Panc1 (cell line): ENCODE measurements around the gene MAPT. TPM values are rescaled to one million over a fixed set of nuclear protein-coding genes. Genes with fewer than 3 reads are reported as not detected.

Experiments
- ATAC-seq: fragments of 200-7000 bp; cut with Tn5 transposase; 2 replicates; pipeline ENCODE4 v1.9.1; 2020; ENCODE audit warnings: mild to moderate bottlenecking, moderate library complexity
- BruUV-seq: library from RNA; stranded (reverse); fragments of 400-500 nt; replicated peaks from 2 replicates; lab custom pipeline; 2021; lab: Mats Ljungman, UMichigan
- CTCF ChIA-PET: fragments of 300-600 bp; sonication (Branson Sonifier 250); formaldehyde crosslinking; loops from one replicate; lab custom pipeline; 2022; ENCODE audit warnings: antibody characterized with exemption; lab: Charles Lee
- POLR2A ChIA-PET: fragments of 300-600 bp; sonication (Branson Sonifier 250); formaldehyde crosslinking; loops from one replicate; lab custom pipeline; 2022; ENCODE audit warnings: antibody characterized with exemption; lab: Charles Lee
- DNase-seq: peaks from one replicate; pipeline ENCODE4 v3.0.0-alpha.2; 2010; ENCODE audit warnings: low read depth, low spot score
- H3K27ac ChIP-seq: 2 replicates; pipeline ENCODE4 v1.5.1; 2011; ENCODE audit warnings: mild to moderate bottlenecking, low read length, inconsistent platforms
- H3K27me3 ChIP-seq: fragments of 200-500 bp; sonication (Bioruptor generic); 2 replicates; pipeline ENCODE4 v1.6.0; 2014; ENCODE audit warnings: low read length, inconsistent platforms; ENCODE audit not compliant: control insufficient read depth, insufficient read depth
- H3K36me3 ChIP-seq: fragments of 200-500 bp; sonication (Bioruptor generic); 2 replicates; pipeline ENCODE4 v1.5.1; 2014; ENCODE audit warnings: inconsistent platforms, mild to moderate bottlenecking, low read length, moderate library complexity; ENCODE audit not compliant: control insufficient read depth, insufficient read depth
- H3K4me1 ChIP-seq: 2 replicates; pipeline ENCODE4 v1.5.1; 2011; ENCODE audit warnings: inconsistent platforms, mild to moderate bottlenecking, low read length, moderate library complexity; ENCODE audit not compliant: control insufficient read depth, insufficient read depth
- H3K4me3 ChIP-seq, 2 experiments: 2 replicates each; pipeline ENCODE4 v1.5.1; 2011 to 2012; ENCODE audit warnings: low read depth in 2 of 2, low read length in 2 of 2, mild to moderate bottlenecking in 2 of 2, inconsistent platforms in 1 of 2, moderate library complexity in 1 of 2
- H3K9me3 ChIP-seq: fragments of 200-500 bp; sonication (Bioruptor generic); 2 replicates; pipeline ENCODE4 v1.5.1; 2014; ENCODE audit warnings: low read depth, mild to moderate bottlenecking, inconsistent platforms, low read length, moderate library complexity; ENCODE audit not compliant: control insufficient read depth, insufficient read depth
- CTCF ChIP-seq: fragments of 450-650 bp; IDR thresholded peaks from 2 replicates; pipeline ENCODE4 v1.5.1; 2017; ENCODE audit warnings: mild to moderate bottlenecking
- POLR2AphosphoS5 ChIP-seq: IDR thresholded peaks from 2 replicates; pipeline ENCODE4 v1.6.1; 2012; ENCODE audit warnings: mild to moderate bottlenecking, low read depth, low read length, moderate library complexity
- SIN3A ChIP-seq: IDR thresholded peaks from 2 replicates; pipeline ENCODE4 v1.6.1; 2012; ENCODE audit warnings: low read depth, mild to moderate bottlenecking, low read length, moderate library complexity, borderline replicate concordance; ENCODE audit not compliant: insufficient read depth
- TCF7L2 ChIP-seq: IDR thresholded peaks from 2 replicates; pipeline ENCODE4 v1.6.1; 2011; ENCODE audit warnings: mild to moderate bottlenecking, low read depth, low read length, inconsistent platforms
- in situ Hi-C: cut with HindIII; loops from 2 replicates; pipeline ENCODE4 v1.10.0; 2016; ENCODE audit warnings: low sequenced_read_pairs, low pct_unique_long_range_greater_than_20kb
- intact Hi-C: fragments of 100-400 bp; cut with micrococcal nuclease; formaldehyde crosslinking; loops from one replicate; pipeline ENCODE4 v1.10.0; 2022; ENCODE audit not compliant: unreplicated experiment
- total RNA-seq: library from RNA; stranded (reverse); gene quantifications from one replicate; pipeline ENCODE4 v1.2.1, GENCODE V29; 2021; ENCODE audit not compliant: unreplicated experiment
- TF ChIP-seq, protein P1 (sequence below), 2 experiments: IDR thresholded peaks; 2 replicates each; pipeline ENCODE4 v1.6.1; 2011 to 2012; ENCODE audit warnings: low read depth in 2 of 2, control low read depth in 1 of 2, low read length in 1 of 2, mild to moderate bottlenecking in 1 of 2, moderate library complexity in 1 of 2; ENCODE audit not compliant: insufficient read depth in 1 of 2

The MAPT gene
- total RNA-seq, 1 experiment from 2014 or later, result 0.59 TPM

DNA sequence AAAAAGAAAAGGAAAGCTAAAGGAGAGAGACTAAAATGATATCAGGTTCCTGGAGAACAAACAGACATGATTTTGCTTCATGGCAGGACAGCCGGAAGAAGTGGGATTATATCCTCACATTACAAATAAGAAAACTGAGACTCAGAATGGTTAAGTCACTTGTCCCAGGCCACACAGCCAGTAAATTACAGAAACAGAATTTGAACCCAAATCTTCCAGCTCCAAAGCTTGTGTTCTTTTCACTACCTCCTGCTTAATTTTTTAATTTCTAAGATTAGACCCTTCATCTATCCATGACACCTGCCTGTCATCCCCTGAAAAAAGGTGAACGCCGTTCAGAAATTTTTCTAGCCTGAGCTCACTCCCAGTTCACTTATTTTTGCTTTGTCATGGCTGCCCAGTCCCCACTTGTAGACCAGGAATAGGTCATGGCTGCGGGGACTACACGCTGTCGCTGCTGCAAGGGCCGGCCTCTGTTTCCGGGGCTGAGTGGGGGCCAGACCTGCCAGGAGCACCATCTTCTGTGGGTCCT is 36.1 kb downstream of the MAPT start:
- Histone ChIP-seq H3K4me1 (no peaks in the 10 kb centered on the region), H3K36me3 (no peaks in the 10 kb centered on the region), H3K9me3 (no peaks in the 10 kb centered on the region), H3K27ac (no peak overlapping the region), H3K27me3 (no peaks in the 10 kb centered on the region), H3K4me3 (no peak overlapping the region)
- BruUV-seq, result no TSS peak
- ATAC-seq, result no peak
- in situ Hi-C loops, result no loop called here
- intact Hi-C loops, result no loop called here
- TF ChIP-seq, protein P1, sequence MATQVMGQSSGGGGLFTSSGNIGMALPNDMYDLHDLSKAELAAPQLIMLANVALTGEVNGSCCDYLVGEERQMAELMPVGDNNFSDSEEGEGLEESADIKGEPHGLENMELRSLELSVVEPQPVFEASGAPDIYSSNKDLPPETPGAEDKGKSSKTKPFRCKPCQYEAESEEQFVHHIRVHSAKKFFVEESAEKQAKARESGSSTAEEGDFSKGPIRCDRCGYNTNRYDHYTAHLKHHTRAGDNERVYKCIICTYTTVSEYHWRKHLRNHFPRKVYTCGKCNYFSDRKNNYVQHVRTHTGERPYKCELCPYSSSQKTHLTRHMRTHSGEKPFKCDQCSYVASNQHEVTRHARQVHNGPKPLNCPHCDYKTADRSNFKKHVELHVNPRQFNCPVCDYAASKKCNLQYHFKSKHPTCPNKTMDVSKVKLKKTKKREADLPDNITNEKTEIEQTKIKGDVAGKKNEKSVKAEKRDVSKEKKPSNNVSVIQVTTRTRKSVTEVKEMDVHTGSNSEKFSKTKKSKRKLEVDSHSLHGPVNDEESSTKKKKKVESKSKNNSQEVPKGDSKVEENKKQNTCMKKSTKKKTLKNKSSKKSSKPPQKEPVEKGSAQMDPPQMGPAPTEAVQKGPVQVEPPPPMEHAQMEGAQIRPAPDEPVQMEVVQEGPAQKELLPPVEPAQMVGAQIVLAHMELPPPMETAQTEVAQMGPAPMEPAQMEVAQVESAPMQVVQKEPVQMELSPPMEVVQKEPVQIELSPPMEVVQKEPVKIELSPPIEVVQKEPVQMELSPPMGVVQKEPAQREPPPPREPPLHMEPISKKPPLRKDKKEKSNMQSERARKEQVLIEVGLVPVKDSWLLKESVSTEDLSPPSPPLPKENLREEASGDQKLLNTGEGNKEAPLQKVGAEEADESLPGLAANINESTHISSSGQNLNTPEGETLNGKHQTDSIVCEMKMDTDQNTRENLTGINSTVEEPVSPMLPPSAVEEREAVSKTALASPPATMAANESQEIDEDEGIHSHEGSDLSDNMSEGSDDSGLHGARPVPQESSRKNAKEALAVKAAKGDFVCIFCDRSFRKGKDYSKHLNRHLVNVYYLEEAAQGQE (IDR thresholded peaks at IDR 0.05; ENCODE audit: insufficient read depth in 1 of 2, low read depth in 2 of 2, low read length in 1 of 2), result no peak
- no peak for TF ChIP-seq CTCF
- TF ChIP-seq TCF7L2, result no peak
- TF ChIP-seq SIN3A, result no peak
- no peak for TF ChIP-seq POLR2AphosphoS5
- ChIA-PET POLR2A (no interaction called here), CTCF (no interaction called here)
- DNase-seq, result no peak

GRCh38 chr17:45931677-45932076 is 37.3 kb downstream of the MAPT start:
- no peaks in the 10 kb centered on the region for H3K9me3 ChIP-seq
- no peaks in the 10 kb centered on the region for H3K4me1 ChIP-seq
- DNase-seq (no peak), ATAC-seq (no peak)
- no peaks in the 10 kb centered on the region for H3K36me3 ChIP-seq
- TF ChIP-seq CTCF, result no peak
- TF ChIP-seq, protein P1 (IDR thresholded peaks at IDR 0.05; ENCODE audit: insufficient read depth in 1 of 2, low read depth in 2 of 2, low read length in 1 of 2), result no peak
- TF ChIP-seq TCF7L2, result no peak
- TF ChIP-seq SIN3A, result no peak
- TF ChIP-seq POLR2AphosphoS5, result no peak
- ChIA-PET POLR2A (no interaction called here), CTCF (no interaction called here)
- in situ Hi-C loops, result no loop called here
- no peak overlapping the region for H3K27ac ChIP-seq
- BruUV-seq, result no TSS peak
- no peaks in the 10 kb centered on the region for H3K27me3 ChIP-seq
- no peak overlapping the region for H3K4me3 ChIP-seq
- intact Hi-C loops, result no loop called here
